NCI-H2029 treated with DMSO at 0.1 percent for 48 hours (cell line): ENCODE results near the gene DTWD2.
"Not testable (repeated sequence)": the region's sequence is repeated elsewhere in the genome, so short reads cannot be mapped to it uniquely, and the experiment has no call there.

ENCODE experiments used
- DNase-seq: peaks from one replicate; lab custom pipeline; 2025; lab: John Stamatoyannopoulos, UW

The DTWD2 gene

GRCh38 chr5:118863345-118863744 lies 125.0 kb downstream of the DTWD2 start:
- DNase-seq: no peak

- DNase-seq: no peak
These were observed 125.8 kb downstream of the DTWD2 start for GRCh38 chr5:118862596-118862995.

GRCh38 chr5:118857700-118858099 lies 130.6 kb downstream of the DTWD2 start:
- DNase-seq: no peak

- DNase-seq: no peak
These were observed 133.5 kb downstream of the DTWD2 start for GRCh38 chr5:118854819-118855218.

- DNase-seq: not testable (repeated sequence)
These were observed 136.6 kb downstream of the DTWD2 start for GRCh38 chr5:118851785-118852184.

GRCh38 chr5:118849507-118849906 lies 138.8 kb downstream of the DTWD2 start:
- not testable (repeated sequence) for DNase-seq

GRCh38 chr5:118844351-118844750 lies 144.0 kb downstream of the DTWD2 start:
- no peak for DNase-seq

GRCh38 chr5:118834710-118835109 lies 153.6 kb downstream of the DTWD2 start:
- DNase-seq: no peak

GRCh38 chr5:118832974-118833373 lies 155.4 kb downstream of the DTWD2 start:
- no peak for DNase-seq

GRCh38 chr5:118825226-118825625 lies 163.1 kb downstream of the DTWD2 start:
- DNase-seq: no peak

GRCh38 chr5:118818604-118819003 lies 169.7 kb downstream of the DTWD2 start:
- DNase-seq: no peak

- DNase-seq: no peak
These were observed 179.9 kb downstream of the DTWD2 start for GRCh38 chr5:118808441-118808840.

GRCh38 chr5:118806571-118806970 lies 181.8 kb downstream of the DTWD2 start:
- no peak for DNase-seq

- DNase-seq: no peak
These were observed 186.0 kb downstream of the DTWD2 start for GRCh38 chr5:118802335-118802734.

- no peak for DNase-seq
These were observed 192.3 kb downstream of the DTWD2 start for GRCh38 chr5:118796081-118796480.

- DNase-seq: no peak
These were observed 194.1 kb downstream of the DTWD2 start for GRCh38 chr5:118794281-118794680.

GRCh38 chr5:118793652-118794051 lies 194.7 kb downstream of the DTWD2 start:
- no peak for DNase-seq

GRCh38 chr5:118793091-118793490 lies 195.3 kb downstream of the DTWD2 start:
- DNase-seq: no peak

- peak; percentile 1 for DNase-seq
These were observed 196.2 kb downstream of the DTWD2 start for GRCh38 chr5:118791926-118792734.

GRCh38 chr5:118789366-118789765 lies 199.0 kb downstream of the DTWD2 start:
- no peak for DNase-seq

- no peak for DNase-seq
These were observed 200.0 kb downstream of the DTWD2 start for GRCh38 chr5:118788351-118788750.
